Kidney (tissue), 14 donors: Measurements from ENCODE around the gene HOXD9. TPM values are rescaled to one million over a fixed set of nuclear protein-coding genes. Genes with fewer than 3 reads are reported as not detected.
A peak's percentile ranks its signal among the peaks of the same experiment; 100 is the strongest.

Experiments
- DNase-seq, 5 donors: peaks; one replicate each; pipeline ENCODE4 v3.0.0-alpha.2; 2013 to 2020
- FAIRE-seq: peaks from 2 replicates; lab custom pipeline; 2012; peaks lifted over from hg19 to GRCh38; lab: Jason Lieb, UNC
- H3K27ac ChIP-seq, 2 donors: one replicate each; pipeline ENCODE4 v1.7.0; 2013; ENCODE audit warnings: low read depth in 2 of 2, low read length in 2 of 2, inconsistent platforms in 1 of 2
- H3K27me3 ChIP-seq: one replicate; pipeline ENCODE4 v1.7.1; 2013; ENCODE audit warnings: low read length, inconsistent platforms; ENCODE audit not compliant: control insufficient read depth, insufficient read depth
- H3K36me3 ChIP-seq, 3 donors: one replicate each; pipeline versions ENCODE4 v1.7.0 to v1.7.1; 2013; ENCODE audit warnings: low read length in 3 of 3, control low read depth in 1 of 3, inconsistent platforms in 1 of 3; ENCODE audit not compliant: insufficient read depth in 3 of 3, control insufficient read depth in 2 of 3
- H3K4me1 ChIP-seq, 3 donors: one replicate each; pipeline versions ENCODE4 v1.7.0 to v1.7.1; 2013; ENCODE audit warnings: low read length in 3 of 3, inconsistent platforms in 1 of 3, low read depth in 1 of 3; ENCODE audit not compliant: control insufficient read depth in 2 of 3, insufficient read depth in 2 of 3
- H3K4me3 ChIP-seq, 3 donors: one replicate each; pipeline versions ENCODE4 v1.7.0 to v1.8.1; 2013; ENCODE audit warnings: low read length in 3 of 3, control low read depth in 1 of 3, inconsistent platforms in 1 of 3
- H3K9ac ChIP-seq, 3 donors: one replicate each; pipeline versions ENCODE4 v1.7.0 to v1.7.1; 2013; ENCODE audit warnings: low read length in 3 of 3, control low read depth in 1 of 3, inconsistent platforms in 1 of 3
- H3K9me3 ChIP-seq, 3 donors: one replicate each; pipeline versions ENCODE4 v1.7.0 to v1.7.1; 2013; ENCODE audit warnings: low read length in 3 of 3, control low read depth in 1 of 3, inconsistent platforms in 1 of 3; ENCODE audit not compliant: control insufficient read depth in 2 of 3, insufficient read depth in 1 of 3
- CTCF ChIP-seq: IDR thresholded peaks from 3 replicates; pipeline ENCODE4 v1.5.1; 2012; ENCODE audit warnings: mild to moderate bottlenecking, moderate library complexity, borderline replicate concordance; ENCODE audit not compliant: insufficient read depth; ENCODE audit errors: extremely low read depth
- intact Hi-C: fragments of 100-400 bp; cut with DNase I; formaldehyde crosslinking; loops from one replicate; pipeline ENCODE4 v1.11.1; 2022
- polyA plus RNA-seq: library from polyadenylated mRNA; stranded (reverse); fragments of 350-450 nt; fragmentation: Illumina TruSeq; extraction: RNeasy Lipid Tissue Mini Kit (QIAGEN cat#74804); gene quantifications from one replicate; pipeline ENCODE4 v1.2.3, GENCODE V29; 2014; ENCODE audit warnings: low read depth, low replicate concordance; ENCODE audit not compliant: insufficient read depth
- total RNA-seq: library from RNA; stranded (reverse); fragmentation: NEBNext Ultra II Directional; extraction: Animal tissue kit (Norgen Biotek cat#: 25700); gene quantifications from one replicate; pipeline ENCODE4 v1.2.1, GENCODE V29; 2021
- donor health status: control.
- donor health status: control.
- donor health status: control.
- donor health status: control.
- donor health status: control.
- donor health status: DM: yes; HTN: yes; CAD: no.
- donor health status: Normal renal cell carcinoma (clear cell type).

The HOXD9 gene
- total and polyA plus RNA-seq, 2 donors from 2014 or later: 36.4 to 36.5 TPM

- Histone ChIP-seq H3K36me3 (no peaks in the 10 kb centered on the region), H3K27ac (no peak overlapping the region), H3K9ac (no peak overlapping the region), H3K4me3 (no peak overlapping the region), H3K9me3 (peaks cover 0 to 9% (median 0%) of the 10 kb centered on the region in 3 donors), H3K4me1 (peaks cover 0 to 3% (median 0%) of the 10 kb centered on the region in 3 donors), H3K27me3 (peaks cover 90% of the 10 kb centered on the region)
- peak; percentile 68 to 87 (median 75) for DNase-seq
- FAIRE-seq: no peak
- intact Hi-C loops: no loop called here
- peak; percentile 11 for TF ChIP-seq CTCF
These were observed 42.5 kb upstream of the HOXD9 start for GRCh38 chr2:176079831-176080539.

- Histone ChIP-seq H3K4me1 (peaks cover 0 to 3% (median 0%) of the 10 kb centered on the region in 3 donors), H3K9me3 (peaks cover 0 to 9% (median 0%) of the 10 kb centered on the region in 3 donors)
These were observed 41.8 kb upstream of the HOXD9 start for GRCh38 chr2:176080540-176081375.

GRCh38 chr2:176081376-176081836, 41.1 kb upstream of the HOXD9 start:
- peak in 3 of 5 donors; percentile 30 to 68 (median 47) for DNase-seq
- no peak for FAIRE-seq
- peaks cover 90% of the 10 kb centered on the region for H3K27me3 ChIP-seq
- intact Hi-C loops: no loop called here
- H3K4me3 ChIP-seq: no peak overlapping the region
- H3K27ac ChIP-seq: no peak overlapping the region
- peaks cover 0 to 6% (median 0%) of the 10 kb centered on the region in 3 donors for H3K4me1 ChIP-seq
- H3K9ac ChIP-seq: no peak overlapping the region
- peaks cover 0 to 9% (median 0%) of the 10 kb centered on the region in 3 donors for H3K9me3 ChIP-seq
- TF ChIP-seq CTCF: no peak
- H3K36me3 ChIP-seq: no peaks in the 10 kb centered on the region

More at GRCh38 chr2:176080540-176081375, 41.8 kb upstream of the HOXD9 start:
- H3K36me3 ChIP-seq: no peaks in the 10 kb centered on the region
- H3K27me3 ChIP-seq: peaks cover 90% of the 10 kb centered on the region
- intact Hi-C loops: no loop called here
- no peak overlapping the region for H3K9ac ChIP-seq
- H3K27ac ChIP-seq: no peak overlapping the region
- no peak for FAIRE-seq
- peak; percentile 50 to 73 (median 65) for DNase-seq
- TF ChIP-seq CTCF: no peak
- H3K4me3 ChIP-seq: no peak overlapping the region
